ENCODE measurements around the gene TNIK. TPM values are rescaled to one million over a fixed set of nuclear protein-coding genes. Genes with fewer than 3 reads are reported as not detected.

The TNIK gene
- total and polyA plus RNA-seq, 2 experiments from 2014 or later: 7.4 to 13.8 TPM

DNA sequence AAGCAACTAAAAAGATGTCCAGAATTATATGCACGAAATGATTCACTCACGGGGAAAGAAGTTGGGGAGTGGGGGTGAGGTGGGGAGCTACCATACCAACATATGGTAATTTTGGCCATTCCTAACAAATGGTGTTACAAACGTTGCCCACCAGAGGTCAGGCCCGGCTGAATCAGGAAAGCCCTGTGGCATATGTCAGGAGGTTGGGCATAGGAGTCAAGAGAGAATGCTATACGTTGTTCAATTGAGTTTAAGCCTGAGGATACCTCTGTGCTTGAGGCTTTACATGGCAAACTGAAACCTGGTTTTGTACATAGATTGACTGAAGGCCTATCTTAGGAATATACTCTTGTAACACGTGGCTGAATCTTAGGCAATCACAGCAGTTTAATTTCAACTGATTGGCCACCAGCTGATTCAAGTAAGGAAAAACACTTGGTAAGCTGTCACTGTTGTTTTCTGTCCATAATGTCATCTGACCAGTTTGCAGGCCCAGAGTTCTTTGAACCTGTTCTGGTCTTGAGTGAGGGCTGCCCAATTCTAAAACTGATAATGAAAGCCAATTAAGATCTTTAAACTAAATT is 410.3 kb downstream of the TNIK start:
- DNase-seq (ENCODE audit: low spot score): peak; percentile 72
- Histone ChIP-seq H2AFZ (no peak overlapping the region), H3K9me2 (replicated peaks; ENCODE audit: insufficient read depth) (no peaks in the 10 kb centered on the region)

GRCh38 chr3:171046760-171047159 is 413.4 kb downstream of the TNIK start:
- Histone ChIP-seq H3K79me2 (no peaks in the 10 kb centered on the region), H4K20me1 (ENCODE audit: insufficient read depth, poor library complexity, severe bottlenecking) (no peaks in the 10 kb centered on the region), H3K36me3 (replicated peaks; ENCODE audit: insufficient read depth, low read depth) (no peaks in the 10 kb centered on the region), H2AFZ (no peak overlapping the region), H3K4me3 (no peak overlapping the region), H3K4me1 (ENCODE audit: insufficient read depth) (peaks cover 18% of the 10 kb centered on the region), H3K4me2 (no peak overlapping the region), H3K9me3 (ENCODE audit: low read depth) (no peaks in the 10 kb centered on the region), H3K27me3 (no peaks in the 10 kb centered on the region), H3K27ac (no peak overlapping the region), H3K9me2 (replicated peaks; ENCODE audit: insufficient read depth) (no peaks in the 10 kb centered on the region)
- TF ChIP-seq CTCF (IDR thresholded peaks at IDR 0.05; ENCODE audit: poor library complexity) (no peak), EZH2phosphoT487 (IDR thresholded peaks at IDR 0.05; ENCODE audit: low read depth, severe bottlenecking, unreplicated experiment) (no peak), EZH2 (IDR thresholded peaks at IDR 0.05; ENCODE audit: borderline replicate concordance) (no peak)
- 69% methylated on average over 4 of the region's 4 CpGs for WGBS (ENCODE audit: low lambda C conversion rate, missing lambda C conversion rate)
- no peak for DNase-seq (ENCODE audit: low spot score)

More for the DNA sequence above, 410.3 kb downstream of the TNIK start:
- Histone ChIP-seq H4K20me1 (ENCODE audit: insufficient read depth, poor library complexity, severe bottlenecking) (no peaks in the 10 kb centered on the region), H3K79me2 (no peaks in the 10 kb centered on the region), H3K4me3 (no peak overlapping the region), H3K36me3 (replicated peaks; ENCODE audit: insufficient read depth, low read depth) (no peaks in the 10 kb centered on the region), H3K9me3 (ENCODE audit: low read depth) (no peaks in the 10 kb centered on the region), H3K4me2 (no peak overlapping the region), H3K27me3 (no peaks in the 10 kb centered on the region), H3K27ac (no peak overlapping the region), H3K4me1 (ENCODE audit: insufficient read depth) (peaks cover 7% of the 10 kb centered on the region)
- TF ChIP-seq CTCF (IDR thresholded peaks at IDR 0.05; ENCODE audit: poor library complexity): peak; percentile 66
- no peak for TF ChIP-seq EZH2phosphoT487 (IDR thresholded peaks at IDR 0.05; ENCODE audit: low read depth, severe bottlenecking, unreplicated experiment)
- no peak for TF ChIP-seq EZH2 (IDR thresholded peaks at IDR 0.05; ENCODE audit: borderline replicate concordance)
- 26% methylated on average over 6 of the region's 6 CpGs for WGBS (ENCODE audit: low lambda C conversion rate, missing lambda C conversion rate)

GRCh38 chr3:171044835-171045793 is 415.1 kb downstream of the TNIK start:
- Histone ChIP-seq H3K9me2 (replicated peaks; ENCODE audit: insufficient read depth) (no peaks in the 10 kb centered on the region), H3K9me3 (ENCODE audit: low read depth) (no peaks in the 10 kb centered on the region), H3K27ac (peak overlapping the region; percentile 87), H3K27me3 (no peaks in the 10 kb centered on the region), H3K4me2 (peak overlapping the region; percentile 9), H3K4me3 (no peak overlapping the region), H2AFZ (no peak overlapping the region), H4K20me1 (ENCODE audit: insufficient read depth, poor library complexity, severe bottlenecking) (no peaks in the 10 kb centered on the region), H3K36me3 (replicated peaks; ENCODE audit: insufficient read depth, low read depth) (no peaks in the 10 kb centered on the region), H3K79me2 (no peaks in the 10 kb centered on the region), H3K4me1 (ENCODE audit: insufficient read depth) (peaks cover 18% of the 10 kb centered on the region)
- 51% methylated on average over 14 of the region's 14 CpGs for WGBS (ENCODE audit: low lambda C conversion rate, missing lambda C conversion rate)
- TF ChIP-seq EZH2 (IDR thresholded peaks at IDR 0.05; ENCODE audit: borderline replicate concordance) (no peak), CTCF (IDR thresholded peaks at IDR 0.05; ENCODE audit: poor library complexity) (no peak), EZH2phosphoT487 (IDR thresholded peaks at IDR 0.05; ENCODE audit: low read depth, severe bottlenecking, unreplicated experiment) (no peak)
- peak; percentile 59 for DNase-seq (ENCODE audit: low spot score)

All from hepatocyte (in vitro differentiated cells).